Measurements from ENCODE around the gene SETD7. TPM values are rescaled to one million over a fixed set of nuclear protein-coding genes. Genes with fewer than 3 reads are reported as not detected.

SETD7 gene
- total RNA-seq, 1 experiment from 2014 or later = 32.2 TPM

DNA sequence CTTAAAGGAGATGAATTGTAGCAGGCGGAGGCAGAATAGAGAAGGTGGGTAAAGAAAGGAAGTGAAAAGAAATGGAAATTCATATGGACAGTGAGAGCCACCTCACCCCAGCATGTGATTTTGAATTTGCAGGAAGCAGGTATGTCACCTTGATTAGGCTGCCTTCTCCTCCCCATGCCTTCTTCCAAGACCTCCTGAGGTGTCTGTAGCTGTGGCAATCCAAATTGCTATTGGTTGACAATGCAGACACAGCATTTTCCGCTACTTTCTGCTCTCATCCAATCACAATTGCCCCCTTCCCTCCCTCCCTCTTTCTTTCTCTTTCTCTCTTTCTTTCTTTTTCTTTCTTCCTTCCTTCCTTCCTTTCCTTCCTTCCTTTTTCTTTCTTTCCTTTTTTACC lies 63.6 kb downstream of the SETD7 start:
- BruUV-seq (replicated peaks) = no TSS peak
- Mint-ChIP-seq H3K27ac (ENCODE audit: unreplicated experiment) (no peak overlapping the region), H3K27me3 (ENCODE audit: insufficient read depth, unreplicated experiment) (no peaks in the 10 kb centered on the region), H3K4me3 (ENCODE audit: unreplicated experiment) (no peak overlapping the region), H3K36me3 (ENCODE audit: insufficient read depth, unreplicated experiment) (no peaks in the 10 kb centered on the region), H3K9me3 (ENCODE audit: unreplicated experiment) (peaks cover 7% of the 10 kb centered on the region), H3K4me1 (ENCODE audit: low read depth, unreplicated experiment) (no peaks in the 10 kb centered on the region)
- CTCF ChIA-PET = no interaction called here
- no peaks in the 10 kb centered on the region for H3K4me1 ChIP-seq
- TF ChIP-seq, protein P1, sequence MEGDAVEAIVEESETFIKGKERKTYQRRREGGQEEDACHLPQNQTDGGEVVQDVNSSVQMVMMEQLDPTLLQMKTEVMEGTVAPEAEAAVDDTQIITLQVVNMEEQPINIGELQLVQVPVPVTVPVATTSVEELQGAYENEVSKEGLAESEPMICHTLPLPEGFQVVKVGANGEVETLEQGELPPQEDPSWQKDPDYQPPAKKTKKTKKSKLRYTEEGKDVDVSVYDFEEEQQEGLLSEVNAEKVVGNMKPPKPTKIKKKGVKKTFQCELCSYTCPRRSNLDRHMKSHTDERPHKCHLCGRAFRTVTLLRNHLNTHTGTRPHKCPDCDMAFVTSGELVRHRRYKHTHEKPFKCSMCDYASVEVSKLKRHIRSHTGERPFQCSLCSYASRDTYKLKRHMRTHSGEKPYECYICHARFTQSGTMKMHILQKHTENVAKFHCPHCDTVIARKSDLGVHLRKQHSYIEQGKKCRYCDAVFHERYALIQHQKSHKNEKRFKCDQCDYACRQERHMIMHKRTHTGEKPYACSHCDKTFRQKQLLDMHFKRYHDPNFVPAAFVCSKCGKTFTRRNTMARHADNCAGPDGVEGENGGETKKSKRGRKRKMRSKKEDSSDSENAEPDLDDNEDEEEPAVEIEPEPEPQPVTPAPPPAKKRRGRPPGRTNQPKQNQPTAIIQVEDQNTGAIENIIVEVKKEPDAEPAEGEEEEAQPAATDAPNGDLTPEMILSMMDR (IDR thresholded peaks at IDR 0.05; ENCODE audit: insufficient read depth in 1 of 2, low read depth in 1 of 2, low read length in 1 of 2, severe bottlenecking in 1 of 2, unreplicated experiment in 1 of 2) = no peak
- POLR2A ChIA-PET = no interaction called here
- no peak overlapping the region for H3K4me3 ChIP-seq (ENCODE audit: low read depth, low read length)
- no peaks in the 10 kb centered on the region for H3K36me3 ChIP-seq (ENCODE audit: control insufficient read depth, insufficient read depth, low read length)
- intact Hi-C loops (cut with micrococcal nuclease; ENCODE audit: unreplicated experiment) = no loop called here
- no peaks in the 10 kb centered on the region for H3K27me3 ChIP-seq (replicated peaks; ENCODE audit: control insufficient read depth, insufficient read depth, low read length)
- no peak for DNase-seq
- H3K9me3 ChIP-seq = no peaks in the 10 kb centered on the region

DNA sequence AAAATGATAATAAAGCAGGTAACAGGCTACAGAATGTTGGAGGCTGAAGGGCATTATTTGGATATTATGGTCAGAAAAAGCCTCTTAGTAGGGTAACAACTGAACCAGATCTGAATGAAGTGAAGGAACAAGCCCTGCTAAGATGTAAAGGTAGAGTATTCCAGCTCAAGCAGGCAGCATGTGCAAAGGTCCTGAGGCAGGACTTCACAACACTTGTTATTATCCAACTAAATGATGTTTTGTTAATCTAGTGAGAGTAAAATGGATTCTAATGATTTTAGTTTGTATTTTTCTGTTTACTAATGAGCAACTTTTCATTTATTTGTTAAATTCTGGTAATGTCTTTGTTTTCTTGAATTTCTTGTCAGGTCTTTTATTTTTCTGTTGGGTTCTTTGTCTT lies 66.4 kb downstream of the SETD7 start:
- BruUV-seq (replicated peaks) = no TSS peak
- no peaks in the 10 kb centered on the region for H3K4me1 ChIP-seq
- H3K9me3 ChIP-seq = no peaks in the 10 kb centered on the region
- intact Hi-C loops (cut with micrococcal nuclease; ENCODE audit: unreplicated experiment) = no loop called here
- no peak overlapping the region for H3K4me3 Mint-ChIP-seq (ENCODE audit: unreplicated experiment)
- H3K4me3 ChIP-seq (ENCODE audit: low read depth, low read length) = no peak overlapping the region
- ChIA-PET POLR2A (no interaction called here), CTCF (no interaction called here)
- no peaks in the 10 kb centered on the region for H3K27me3 ChIP-seq (replicated peaks; ENCODE audit: control insufficient read depth, insufficient read depth, low read length)
- H3K9me3 Mint-ChIP-seq (ENCODE audit: unreplicated experiment) = peaks cover 7% of the 10 kb centered on the region
- DNase-seq = no peak
- H3K4me1 Mint-ChIP-seq (ENCODE audit: low read depth, unreplicated experiment) = peaks cover 11% of the 10 kb centered on the region
- H3K36me3 Mint-ChIP-seq (ENCODE audit: insufficient read depth, unreplicated experiment) = peaks cover 7% of the 10 kb centered on the region
- TF ChIP-seq, protein P1 (IDR thresholded peaks at IDR 0.05; ENCODE audit: insufficient read depth in 1 of 2, low read depth in 1 of 2, low read length in 1 of 2, severe bottlenecking in 1 of 2, unreplicated experiment in 1 of 2) = no peak
- H3K36me3 ChIP-seq (ENCODE audit: control insufficient read depth, insufficient read depth, low read length) = no peaks in the 10 kb centered on the region
- no peaks in the 10 kb centered on the region for H3K27me3 Mint-ChIP-seq (ENCODE audit: insufficient read depth, unreplicated experiment)
- H3K27ac Mint-ChIP-seq (ENCODE audit: unreplicated experiment) = no peak overlapping the region

DNA sequence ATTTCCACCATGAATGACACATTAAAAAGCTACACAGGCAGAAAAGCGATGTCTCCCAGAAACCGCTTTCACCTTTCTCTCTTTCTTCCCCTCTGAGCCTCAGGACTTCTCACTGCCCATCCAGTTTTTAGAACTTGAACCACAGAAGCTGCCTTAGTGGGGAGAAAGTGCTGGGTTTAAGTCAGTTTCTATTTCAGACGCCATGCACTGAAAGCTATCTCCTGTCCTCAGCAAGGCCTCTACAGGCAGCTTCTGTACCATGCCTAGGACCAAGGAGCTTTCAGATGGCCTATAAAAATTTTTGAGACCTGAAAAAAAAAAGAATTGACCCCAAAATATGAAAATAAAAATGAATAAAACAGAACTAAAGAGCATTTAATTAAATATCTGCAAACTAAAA lies 67.6 kb downstream of the SETD7 start:
- Histone ChIP-seq H3K4me1 (no peaks in the 10 kb centered on the region), H3K4me3 (ENCODE audit: low read depth, low read length) (no peak overlapping the region), H3K9me3 (no peaks in the 10 kb centered on the region), H3K36me3 (ENCODE audit: control insufficient read depth, insufficient read depth, low read length) (no peaks in the 10 kb centered on the region), H3K27me3 (replicated peaks; ENCODE audit: control insufficient read depth, insufficient read depth, low read length) (no peaks in the 10 kb centered on the region)
- H3K27ac Mint-ChIP-seq (ENCODE audit: unreplicated experiment) = no peak overlapping the region
- no TSS peak for BruUV-seq (replicated peaks)
- no peak for DNase-seq
- ChIA-PET POLR2A (no interaction called here), CTCF (no interaction called here)
- TF ChIP-seq, protein P1 (IDR thresholded peaks at IDR 0.05; ENCODE audit: insufficient read depth in 1 of 2, low read depth in 1 of 2, low read length in 1 of 2, severe bottlenecking in 1 of 2, unreplicated experiment in 1 of 2) = no peak
- H3K27me3 Mint-ChIP-seq (ENCODE audit: insufficient read depth, unreplicated experiment) = no peaks in the 10 kb centered on the region
- peaks cover 8% of the 10 kb centered on the region for H3K36me3 Mint-ChIP-seq (ENCODE audit: insufficient read depth, unreplicated experiment)
- no peak overlapping the region for H3K4me3 Mint-ChIP-seq (ENCODE audit: unreplicated experiment)
- peaks cover 11% of the 10 kb centered on the region for H3K4me1 Mint-ChIP-seq (ENCODE audit: low read depth, unreplicated experiment)
- intact Hi-C loops (cut with micrococcal nuclease; ENCODE audit: unreplicated experiment) = no loop called here
- H3K9me3 Mint-ChIP-seq (ENCODE audit: unreplicated experiment) = peaks cover 6% of the 10 kb centered on the region
